Stimulated activated CD4-positive, alpha-beta T cell treated with anti-CD3 and anti-CD28 coated beads, Interleukin-1b, Interleukin-23, amount 100 ng/mL, for 1 hour (primary cell): ENCODE results near the gene TBRG4.

ENCODE experiments used
- DNase-seq, 2 donors: peaks; one replicate each; pipeline ENCODE4 v3.0.0-alpha.2; 2020; ENCODE audit warnings: low read depth in 2 of 2

Gene TBRG4

DNA sequence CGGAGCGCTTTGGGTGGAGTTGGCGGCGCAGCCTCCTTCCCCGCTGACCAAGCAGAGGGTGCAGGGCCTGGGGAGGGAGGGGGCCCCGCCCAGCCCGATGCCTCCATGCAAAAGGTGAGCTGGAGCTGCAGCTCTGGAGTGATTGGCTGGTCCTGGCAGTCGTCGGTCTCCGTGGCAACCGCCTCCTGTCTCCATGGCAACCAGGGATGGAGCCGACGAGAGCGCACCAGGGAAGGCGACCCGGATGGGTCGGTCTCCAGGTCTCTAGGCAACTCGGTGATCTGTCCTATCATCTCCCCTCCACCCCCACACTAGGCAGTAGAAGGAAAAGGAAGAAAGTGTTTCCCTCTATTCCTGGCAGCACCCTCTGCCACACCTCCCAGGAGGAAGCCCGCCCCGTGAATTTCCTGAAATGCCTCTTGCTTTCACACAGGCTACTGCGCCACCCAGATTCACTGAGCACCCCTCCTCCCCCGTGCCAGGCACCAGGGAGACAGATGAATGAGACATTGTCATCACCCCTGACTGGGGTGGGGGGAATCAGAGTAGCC lies 22.1 kb downstream of the TBRG4 start:
- DNase-seq = no peak

DNA sequence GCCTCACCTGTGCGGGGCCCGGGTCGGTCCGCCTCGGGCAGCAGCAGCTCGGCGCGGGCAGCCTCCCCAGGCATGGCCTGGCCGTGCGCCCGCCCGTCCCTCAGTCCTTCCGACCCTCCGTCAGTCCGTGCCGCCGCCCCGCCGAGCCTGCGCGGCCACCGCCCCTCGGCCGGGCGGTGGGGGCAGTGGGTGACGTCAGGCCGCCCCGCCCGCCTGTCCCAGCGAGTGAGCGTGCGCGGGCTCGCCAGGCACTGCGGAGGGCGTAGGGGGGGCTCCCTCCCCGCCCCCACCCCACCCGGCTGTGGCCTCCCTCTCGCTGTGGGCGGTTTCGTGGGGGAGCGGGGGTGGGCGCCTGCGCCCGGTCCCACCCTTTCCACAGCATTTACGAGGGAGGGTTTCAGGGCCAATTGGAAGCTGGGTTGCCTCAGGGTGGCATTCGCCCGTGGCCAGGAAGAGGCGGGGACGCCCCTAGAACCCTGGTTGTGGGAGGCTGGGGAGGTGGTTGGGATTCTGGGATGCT lies 22.6 kb downstream of the TBRG4 start, which contains the start of gene NACAD:
TSS of gene NACAD (minus strand) at position 149 of the 520 bp plus-strand sequence. CDS start at position 74, 75 bp downstream.
- no peak for DNase-seq

DNA sequence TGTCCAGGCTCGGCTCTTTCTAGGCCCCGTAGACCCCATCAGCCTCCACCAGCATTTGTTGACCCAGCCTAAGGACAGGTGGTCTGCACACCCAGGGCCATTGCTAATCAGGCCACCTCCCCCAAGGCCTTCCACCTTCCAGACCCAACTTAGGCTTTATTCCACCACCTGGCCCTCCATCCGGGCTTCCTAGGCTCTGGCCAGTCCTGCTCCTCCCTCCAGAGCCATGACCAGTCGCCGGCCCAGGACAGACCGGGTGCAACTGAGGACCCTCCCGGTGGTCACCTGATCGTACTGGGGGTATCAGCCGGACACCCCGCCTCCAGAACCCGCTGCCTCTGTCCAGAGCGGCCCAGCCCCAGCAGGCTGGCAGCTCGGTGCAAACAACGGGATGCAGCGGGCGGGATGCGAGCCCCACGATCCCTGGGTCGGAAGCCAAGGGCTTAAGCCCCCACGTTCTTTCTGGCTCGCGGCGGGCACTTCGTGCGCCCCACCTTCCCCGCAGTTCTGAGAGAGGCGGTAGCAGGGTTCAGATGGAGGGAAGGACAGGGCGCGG lies 23.3 kb downstream of the TBRG4 start:
- no peak for DNase-seq

DNA sequence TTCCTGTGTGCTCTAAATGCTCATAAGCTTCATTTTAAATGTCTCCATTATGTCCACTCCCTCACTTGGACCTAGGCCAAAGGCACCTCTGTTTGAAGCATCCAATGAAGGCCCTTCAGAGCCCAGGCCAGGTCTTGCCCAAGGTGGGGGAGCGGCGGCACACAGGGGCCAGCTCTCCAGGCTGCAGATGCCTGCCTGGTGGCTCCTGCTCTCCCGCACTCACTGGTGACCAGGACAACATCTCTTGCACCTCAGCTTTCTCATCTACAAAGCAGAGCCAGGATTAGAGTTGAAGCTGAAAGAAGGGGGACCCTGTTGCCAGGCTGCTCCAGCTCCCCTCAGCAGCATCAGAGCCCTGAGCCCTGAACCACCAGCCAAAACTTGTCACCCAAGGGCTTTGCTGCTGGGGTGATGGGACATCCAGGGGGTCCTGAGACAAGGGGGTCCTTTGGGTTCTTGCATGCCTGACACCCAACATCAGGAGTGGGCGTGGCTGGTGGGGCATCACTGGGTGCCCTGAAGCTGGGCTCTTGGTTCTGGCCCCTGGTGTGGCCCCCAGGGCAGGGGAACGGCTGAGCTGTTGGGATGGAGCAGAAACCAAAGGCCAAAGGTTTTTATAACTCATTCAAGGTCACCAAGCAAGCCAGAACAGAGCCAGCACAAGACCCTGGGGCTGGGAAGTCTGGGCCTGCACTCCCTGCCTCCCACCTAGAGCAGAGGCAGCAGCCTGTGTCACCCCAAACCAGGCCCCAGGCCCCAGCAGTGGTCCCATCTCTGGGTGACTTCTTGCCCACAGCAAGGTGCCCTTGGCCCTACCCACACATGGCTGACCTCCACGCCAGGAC lies 24.0 kb downstream of the TBRG4 start:
- no peak for DNase-seq

DNA sequence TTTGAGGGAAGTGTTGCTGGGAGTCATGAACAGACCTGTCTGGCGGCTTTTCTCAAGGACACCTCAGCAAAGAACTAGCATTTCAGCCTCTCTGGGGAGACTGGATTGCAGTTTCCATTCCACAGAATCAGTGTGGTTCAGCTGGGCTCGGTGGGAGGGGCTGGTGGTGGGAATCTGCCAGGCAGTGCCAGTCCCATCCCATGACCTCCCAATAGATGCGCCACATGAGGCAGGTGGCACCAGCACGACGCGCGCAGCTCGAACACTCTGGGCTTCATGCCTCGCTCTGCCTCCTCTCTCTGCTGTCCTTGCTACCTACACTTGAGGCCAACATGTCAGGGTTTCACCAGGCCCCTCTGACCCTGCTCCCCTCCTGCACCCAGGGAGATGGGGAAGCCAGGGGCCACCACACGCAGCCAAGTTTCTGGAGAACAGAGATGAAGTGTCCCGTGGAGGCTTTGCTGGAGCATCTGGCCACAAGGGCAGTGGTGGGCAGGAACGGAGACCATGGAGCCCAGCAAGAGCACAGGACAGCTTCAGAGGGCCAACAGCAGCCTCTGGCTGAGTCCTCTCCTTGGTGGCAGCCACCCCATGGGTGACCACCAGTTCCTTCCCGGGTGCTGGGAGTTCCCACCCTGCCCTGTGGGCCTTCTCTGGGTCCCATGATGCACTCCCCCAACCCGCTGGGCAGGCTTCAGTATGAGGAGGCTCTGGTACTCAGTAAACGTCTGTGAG lies 25.0 kb downstream of the TBRG4 start:
- DNase-seq = no peak

GRCh38 chr7:45085619-45086200 lies 25.8 kb downstream of the TBRG4 start:
- no peak for DNase-seq

- no peak for DNase-seq
Measured at GRCh38 chr7:45084901-45085618, 26.4 kb downstream of the TBRG4 start.

DNA sequence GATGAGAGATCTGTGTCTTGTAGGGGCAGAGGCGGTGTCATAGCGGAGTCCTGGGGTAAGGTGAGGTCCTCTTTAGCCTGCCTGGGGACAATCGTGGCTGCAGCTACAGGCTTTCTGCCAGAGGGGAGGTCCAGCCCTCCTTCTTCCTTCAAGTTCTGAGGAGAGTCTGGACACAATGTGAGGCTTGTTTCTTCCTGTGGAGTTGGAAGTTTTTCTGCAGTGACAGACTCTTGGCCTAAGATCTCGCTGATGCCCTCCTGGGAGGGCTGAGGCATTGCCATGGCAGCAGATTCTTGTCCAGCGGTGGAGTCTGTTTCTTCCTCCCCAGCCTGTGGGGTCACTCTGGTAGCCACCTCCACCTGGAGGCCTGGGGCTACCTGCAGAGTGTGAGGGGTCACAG lies 27.2 kb downstream of the TBRG4 start:
- DNase-seq = no peak

DNA sequence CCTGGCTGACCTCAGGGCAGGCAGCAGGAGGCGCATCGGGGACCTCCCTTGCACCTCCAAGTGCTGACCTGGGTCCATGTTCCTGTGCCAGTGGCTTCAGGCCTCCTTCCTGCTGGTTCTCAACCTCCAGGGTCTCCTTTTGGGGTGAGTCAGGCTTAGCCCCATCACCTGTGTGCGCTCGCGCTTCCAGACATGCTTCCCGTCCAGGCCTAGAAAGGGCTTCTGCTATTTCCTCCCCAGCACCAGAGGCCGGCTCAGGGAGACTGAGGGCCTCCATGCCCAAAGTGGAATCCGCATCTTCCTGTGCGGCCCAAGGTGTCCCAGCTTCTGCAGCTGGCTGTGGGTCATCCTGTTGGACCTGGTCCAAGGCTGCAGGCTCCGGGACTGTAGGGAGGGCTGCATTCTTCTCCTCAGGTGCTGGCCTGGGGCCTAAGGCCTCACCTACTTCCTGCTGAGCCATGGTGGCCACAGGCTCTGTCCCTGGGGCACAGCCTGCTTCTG lies 28.6 kb downstream of the TBRG4 start:
- no peak for DNase-seq

- DNase-seq = no peak
Measured at GRCh38 chr7:45082031-45082830, 29.3 kb downstream of the TBRG4 start.

GRCh38 chr7:45081670-45081974 lies 29.9 kb downstream of the TBRG4 start:
- no peak for DNase-seq

DNA sequence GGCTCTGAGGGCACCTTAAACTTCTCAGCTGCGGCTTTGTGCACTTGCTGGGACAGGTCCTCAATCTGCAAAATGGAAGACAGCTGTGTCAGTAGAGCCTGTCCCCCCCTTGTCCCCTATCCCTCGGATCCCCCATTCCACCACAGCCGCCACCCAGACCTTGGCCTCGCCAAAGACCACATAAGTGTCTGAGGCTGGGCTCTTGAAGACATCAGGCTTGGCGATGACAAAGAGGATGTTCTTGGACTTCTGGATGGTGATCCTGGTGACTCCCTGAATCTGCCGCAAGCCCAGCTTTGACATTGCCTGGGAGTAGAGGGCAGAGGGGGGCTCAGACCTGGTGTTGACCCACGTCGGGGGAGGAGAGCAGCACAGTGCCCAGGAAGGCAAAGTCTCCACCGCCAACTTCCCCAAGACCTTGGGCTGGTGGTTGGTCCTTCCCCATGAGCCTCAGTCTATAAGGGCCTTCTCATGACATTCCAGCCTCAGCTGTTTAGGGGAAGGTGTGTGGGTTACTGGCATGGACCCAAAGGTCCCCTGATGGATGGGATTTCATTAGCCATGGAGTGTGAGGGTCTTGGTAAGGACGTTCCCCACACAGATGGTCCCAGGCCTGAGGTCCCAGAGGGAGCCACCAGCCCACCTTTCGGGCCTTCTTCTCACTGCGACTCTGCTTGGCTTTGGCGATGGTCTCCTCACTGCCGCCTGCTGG lies 30.4 kb downstream of the TBRG4 start:
- no peak for DNase-seq

DNA sequence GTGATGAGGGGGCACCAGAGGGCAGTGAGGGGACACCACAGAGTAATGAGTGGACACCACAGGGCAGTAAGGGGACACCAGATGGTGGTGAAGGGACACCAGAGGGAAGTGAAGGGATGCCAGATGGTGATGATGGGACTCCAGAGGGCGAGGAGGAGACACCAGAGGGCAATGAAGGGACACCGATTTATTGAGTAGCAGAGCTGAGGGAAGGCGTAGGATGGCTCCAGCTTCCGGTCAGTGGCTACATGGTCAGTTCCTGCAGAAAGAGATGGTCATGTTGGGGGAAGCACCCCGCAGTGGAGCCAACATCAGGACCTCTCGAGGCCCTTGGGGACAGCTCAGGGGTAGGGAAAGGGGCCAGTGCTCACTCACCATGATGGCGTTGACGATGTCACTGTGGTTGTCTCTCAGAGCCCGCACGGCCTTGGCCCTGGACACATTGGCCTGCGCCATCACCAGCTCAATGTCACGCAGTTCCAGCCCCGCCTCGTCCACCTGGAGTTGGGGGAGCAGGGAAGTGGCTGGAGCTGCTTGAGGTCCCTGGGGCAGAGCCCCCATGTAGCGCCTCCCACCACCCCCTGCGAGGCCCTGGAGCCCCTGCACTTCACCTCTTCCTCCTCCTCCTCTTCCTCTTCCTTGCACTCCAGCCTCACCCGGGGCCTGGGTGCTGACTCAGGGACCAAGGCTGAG lies 31.1 kb downstream of the TBRG4 start:
- no peak for DNase-seq

DNA sequence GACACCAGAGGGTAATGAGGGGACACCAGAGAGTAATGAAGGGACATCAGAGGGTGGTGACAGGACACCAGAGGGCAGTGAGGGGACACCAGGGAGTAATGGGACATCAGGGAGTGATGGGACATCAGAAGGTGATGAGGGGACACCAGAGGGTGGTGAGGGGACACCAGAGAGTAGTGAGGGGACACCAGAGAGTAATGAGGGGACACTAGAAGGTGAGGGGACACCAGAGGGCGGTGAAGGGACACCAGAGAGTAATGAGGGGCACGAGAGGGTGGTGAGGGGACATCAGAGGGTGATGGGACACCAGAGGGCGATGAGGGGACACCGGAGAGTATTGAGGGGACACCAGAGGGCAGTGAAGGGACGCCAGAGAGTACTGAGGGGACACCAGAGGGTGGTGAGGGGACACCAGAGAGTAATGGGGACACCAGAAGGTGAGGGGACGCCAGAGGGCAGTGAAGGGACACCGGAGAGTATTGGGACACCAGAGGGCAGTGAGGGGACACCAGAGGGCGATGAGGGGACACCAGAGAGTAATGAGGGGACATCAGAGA lies 33.3 kb downstream of the TBRG4 start:
- DNase-seq = no peak

GRCh38 chr7:45077579-45077978 lies 33.9 kb downstream of the TBRG4 start:
- DNase-seq = no peak

GRCh38 chr7:45076946-45077345 lies 34.6 kb downstream of the TBRG4 start:
- DNase-seq = no peak

DNA sequence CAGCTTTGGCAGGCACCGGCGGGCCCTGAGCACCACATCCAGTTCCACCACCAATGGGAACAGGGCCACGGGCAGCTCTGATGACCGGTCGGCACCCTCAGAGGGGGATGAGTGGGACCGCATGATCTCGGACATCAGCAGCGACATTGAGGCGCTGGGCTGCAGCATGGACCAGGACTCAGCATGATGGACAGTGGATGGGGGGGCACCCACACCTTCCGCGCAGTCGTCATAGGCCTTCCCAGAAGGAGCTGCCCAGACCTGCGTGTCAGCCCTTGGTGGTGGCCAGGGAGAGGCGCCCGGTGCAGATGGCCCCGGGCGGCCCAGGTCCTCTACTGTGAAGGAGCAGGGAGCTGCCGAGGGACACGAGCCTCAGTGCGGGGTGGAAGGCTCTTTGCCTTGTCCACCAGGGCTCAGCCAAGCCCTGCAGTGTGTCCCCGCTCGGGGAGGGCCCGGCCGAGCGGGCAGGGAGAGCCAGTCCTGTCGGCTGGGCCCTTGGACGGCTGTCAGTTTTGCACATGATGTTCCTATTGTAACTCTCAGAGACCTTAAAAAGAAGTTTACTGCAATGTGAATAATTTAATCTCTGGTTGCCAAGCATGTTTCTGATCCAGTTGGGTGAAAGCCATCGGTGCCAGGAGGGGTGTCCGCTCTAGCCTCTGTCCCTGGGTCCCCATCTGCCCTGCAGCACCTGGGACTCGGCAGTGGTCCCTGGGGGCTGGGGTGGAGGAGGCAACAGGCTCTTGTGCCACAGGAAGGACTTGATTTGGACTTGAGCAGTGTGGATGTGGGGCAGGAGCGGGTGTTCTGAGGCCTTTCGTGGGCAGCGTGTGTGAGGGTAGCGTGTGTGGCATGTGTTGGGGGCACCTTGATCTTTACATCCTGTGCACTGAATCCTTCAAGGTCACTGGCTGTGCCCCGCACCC lies 35.4 kb downstream of the TBRG4 start:
- no peak for DNase-seq

DNA sequence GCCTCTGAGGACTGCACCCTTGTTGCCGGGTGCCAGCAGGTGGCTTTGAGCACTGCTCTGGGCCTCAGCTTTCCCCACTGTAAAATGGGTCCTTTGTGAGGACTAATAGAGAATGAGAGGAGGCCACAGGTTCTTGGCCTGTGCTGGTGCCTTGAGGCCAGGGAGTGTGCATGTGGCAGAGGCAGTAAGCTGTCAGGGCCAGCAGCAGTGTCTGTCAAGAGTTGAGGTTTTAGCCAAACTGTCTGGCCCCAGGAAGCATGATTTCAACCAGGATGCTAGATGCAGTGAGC lies 36.2 kb downstream of the TBRG4 start:
- DNase-seq = no peak
